ENCODE data around the gene TMIGD3. TPM values are rescaled to one million over a fixed set of nuclear protein-coding genes. Genes with fewer than 3 reads are reported as not detected.
A peak's percentile ranks its signal among the peaks of the same experiment; 100 is the strongest.
"Not testable (repeated sequence)": the region's sequence is repeated elsewhere in the genome, so short reads cannot be mapped to it uniquely, and the experiment has no call there.

TMIGD3 gene
- 0.21 TPM in 1 of 2 replicates, not detected in the other for total RNA-seq (2014; rRNA removed; shearing (Covaris generic))
- not detected in 2 replicates for polyA plus RNA-seq (2015; cell fraction: cytosol; rRNA removed)
- polyA plus RNA-seq (2015; cell fraction: nucleus; rRNA removed), result not detected in 2 replicates

DNA sequence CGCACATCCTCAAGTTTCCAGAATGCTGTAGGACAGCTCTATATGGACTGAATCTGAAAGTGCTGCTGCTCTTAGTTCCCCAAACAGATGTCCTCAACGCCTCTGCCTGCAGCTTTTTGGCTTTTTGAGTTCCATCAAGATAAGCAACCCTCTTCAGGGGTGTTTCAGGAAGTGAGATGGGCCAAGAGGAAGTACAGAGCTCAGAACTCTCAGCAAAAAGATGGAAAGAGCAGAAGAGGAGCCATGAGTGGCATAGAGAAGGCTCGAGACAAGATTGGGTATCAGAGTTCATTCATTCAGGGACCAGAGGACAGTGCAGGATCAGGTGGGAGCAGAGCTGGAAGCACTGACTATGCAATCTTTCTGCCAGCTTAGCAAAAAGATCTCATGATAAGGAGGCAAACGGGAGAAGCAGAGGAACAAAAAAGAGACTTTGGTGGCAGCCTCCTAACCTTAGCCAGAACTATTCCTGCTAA is at the start of gene TMIGD3, which contains the start of gene ADORA3:
TMIGD3 (minus strand) TSS at position 49 of the 476 bp plus-strand sequence. CDS start 279 bp downstream, outside the sequence.
ADORA3 (minus strand) TSS at position 49 of the 476 bp plus-strand sequence. CDS start 279 bp downstream, outside the sequence.
- DNase-seq (ENCODE audit: low read depth, low spot score), result no peak
- in situ Hi-C loops (cut with HindIII; ENCODE audit: low pct_unique_long_range_greater_than_20kb, low sequenced_read_pairs), result no loop called here

DNA sequence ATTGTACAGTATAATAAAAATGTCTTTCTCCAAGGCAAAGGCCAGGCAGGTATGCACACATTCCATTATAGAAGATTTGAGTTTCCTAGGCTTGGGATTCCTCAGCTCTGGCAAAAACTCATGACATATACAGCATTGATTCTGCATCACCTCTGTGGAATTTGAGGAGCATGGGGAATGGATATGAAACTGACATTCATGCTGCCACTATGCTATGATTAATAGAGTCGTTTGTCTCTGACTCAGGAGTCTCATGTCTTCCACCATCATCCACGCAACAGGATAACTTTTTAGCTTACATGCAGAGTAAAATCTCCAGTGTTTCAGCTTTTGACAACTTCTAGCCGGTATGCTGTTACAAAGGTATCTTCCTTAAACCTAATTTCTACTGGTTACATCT is 49.8 kb upstream of the TMIGD3 start:
- DNase-seq (ENCODE audit: low read depth, low spot score), result peak; percentile 10
- in situ Hi-C loops (cut with HindIII; ENCODE audit: low pct_unique_long_range_greater_than_20kb, low sequenced_read_pairs), result no loop called here

GRCh38 chr1:111552587-111552986 is 49.2 kb upstream of the TMIGD3 start:
- in situ Hi-C loops (cut with HindIII; ENCODE audit: low pct_unique_long_range_greater_than_20kb, low sequenced_read_pairs), result no loop called here
- no peak for DNase-seq (ENCODE audit: low read depth, low spot score)

- DNase-seq (ENCODE audit: low read depth, low spot score), result no peak
- in situ Hi-C loops (cut with HindIII; ENCODE audit: low pct_unique_long_range_greater_than_20kb, low sequenced_read_pairs), result no loop called here
Observed at GRCh38 chr1:111551623-111552411, 48.4 kb upstream of the TMIGD3 start.

DNA sequence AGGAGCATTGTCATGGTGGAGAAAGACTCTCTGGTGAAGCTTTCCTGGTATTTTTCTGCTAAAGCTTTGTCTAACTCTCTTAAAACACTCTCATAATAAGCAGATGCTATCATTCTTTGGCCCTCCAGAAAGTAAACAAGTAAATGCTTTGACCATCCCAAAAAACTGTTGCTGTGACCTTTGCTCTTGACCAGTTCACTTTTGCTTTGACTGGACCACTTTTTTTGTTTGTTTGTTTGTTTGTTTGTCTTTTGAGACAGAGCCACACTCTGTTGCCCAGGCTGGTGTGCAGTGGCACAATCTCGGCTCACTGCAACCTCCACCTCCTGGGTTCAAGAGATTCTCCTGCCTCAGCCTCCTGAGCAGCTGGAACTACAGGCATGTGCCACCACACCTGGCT is 44.4 kb upstream of the TMIGD3 start:
- in situ Hi-C loops (cut with HindIII; ENCODE audit: low pct_unique_long_range_greater_than_20kb, low sequenced_read_pairs); DNase-seq (ENCODE audit: low read depth, low spot score): not testable (repeated sequence)

DNA sequence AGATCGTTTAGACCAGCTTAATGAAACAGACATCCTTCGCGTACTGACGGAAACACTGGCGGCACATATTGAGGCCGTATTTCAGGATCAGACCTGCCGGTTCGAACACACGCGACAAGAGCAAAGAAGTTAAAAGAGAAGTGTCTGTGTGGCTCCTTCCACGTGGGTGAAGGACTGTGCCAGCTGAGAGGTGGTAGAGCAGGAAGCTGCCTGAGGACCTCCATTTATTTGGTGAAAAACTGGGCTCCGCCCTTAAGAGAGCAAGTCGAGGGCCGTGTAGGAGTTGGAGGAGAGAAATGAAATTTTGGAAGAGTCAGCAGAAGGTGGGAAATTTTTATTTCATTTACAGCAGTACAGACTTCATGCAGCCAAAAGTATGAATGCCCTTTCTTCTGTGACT is 38.8 kb upstream of the TMIGD3 start:
- in situ Hi-C loops (cut with HindIII; ENCODE audit: low pct_unique_long_range_greater_than_20kb, low sequenced_read_pairs), result no loop called here
- no peak for DNase-seq (ENCODE audit: low read depth, low spot score)

DNA sequence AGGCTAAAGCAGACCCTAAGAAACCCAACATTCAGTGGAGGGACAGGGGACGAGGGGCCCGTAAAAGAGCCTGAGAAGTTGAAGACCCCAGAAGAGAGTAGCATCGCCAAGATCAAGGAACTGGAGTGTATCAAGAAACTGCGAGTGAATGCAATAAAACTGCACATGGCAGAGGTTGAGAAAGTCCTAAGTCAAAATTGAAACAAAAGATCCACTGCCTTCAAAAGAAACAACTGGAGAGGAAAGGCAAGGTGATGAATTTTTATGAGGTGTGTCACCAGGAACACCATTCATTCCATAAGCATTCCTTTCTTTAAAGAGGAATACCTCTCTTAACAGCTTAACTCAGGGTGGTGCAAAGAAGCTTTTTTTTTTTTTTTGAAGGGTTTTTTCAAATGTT is 38.3 kb upstream of the TMIGD3 start:
- DNase-seq (ENCODE audit: low read depth, low spot score), result no peak
- in situ Hi-C loops (cut with HindIII; ENCODE audit: low pct_unique_long_range_greater_than_20kb, low sequenced_read_pairs), result no loop called here

GRCh38 chr1:111540928-111541327 is 37.5 kb upstream of the TMIGD3 start:
- in situ Hi-C loops (cut with HindIII; ENCODE audit: low pct_unique_long_range_greater_than_20kb, low sequenced_read_pairs), result no loop called here
- no peak for DNase-seq (ENCODE audit: low read depth, low spot score)

DNA sequence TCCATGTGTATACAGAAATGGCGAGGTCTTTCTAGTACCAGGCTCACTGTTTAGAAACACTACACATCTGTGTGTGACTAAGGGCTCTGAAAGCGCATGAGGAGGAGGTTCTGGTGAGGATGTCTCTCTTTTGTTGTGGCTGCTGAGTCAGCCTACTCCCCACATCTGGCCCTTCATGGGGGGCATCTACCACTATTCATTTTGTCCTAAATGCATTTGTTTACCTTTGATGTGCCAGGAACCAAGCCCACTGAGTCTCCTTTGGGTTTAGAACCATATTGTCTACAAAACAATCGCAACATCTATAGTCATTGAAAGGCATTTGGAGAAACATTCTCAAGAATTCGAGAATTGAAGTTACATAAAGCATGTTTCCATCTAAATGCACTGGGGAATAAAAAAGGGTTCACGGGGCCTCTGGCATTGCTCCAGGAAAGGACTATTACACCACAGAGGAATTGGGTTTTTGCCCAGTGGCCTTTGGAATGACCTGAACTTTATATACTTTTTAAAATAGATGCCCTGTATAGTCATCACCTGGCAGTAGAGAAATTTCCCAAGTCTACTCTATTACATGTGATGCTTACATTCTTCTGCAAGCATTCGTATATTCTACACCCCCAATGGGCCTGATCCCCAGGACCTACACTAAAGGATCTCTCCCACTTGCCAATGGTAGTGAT is 35.1 kb upstream of the TMIGD3 start:
- DNase-seq (ENCODE audit: low read depth, low spot score), result no peak
- in situ Hi-C loops (cut with HindIII; ENCODE audit: low pct_unique_long_range_greater_than_20kb, low sequenced_read_pairs), result no loop called here

- in situ Hi-C loops (cut with HindIII; ENCODE audit: low pct_unique_long_range_greater_than_20kb, low sequenced_read_pairs), result no loop called here
- peak; percentile 71 for DNase-seq (ENCODE audit: low read depth, low spot score)
Observed at GRCh38 chr1:111535256-111536191, 32.1 kb upstream of the TMIGD3 start.

- in situ Hi-C loops (cut with HindIII; ENCODE audit: low pct_unique_long_range_greater_than_20kb, low sequenced_read_pairs), result no loop called here
- DNase-seq (ENCODE audit: low read depth, low spot score), result no peak
Observed at GRCh38 chr1:111520053-111520452, 16.6 kb upstream of the TMIGD3 start.

- in situ Hi-C loops (cut with HindIII; ENCODE audit: low pct_unique_long_range_greater_than_20kb, low sequenced_read_pairs), result no loop called here
- no peak for DNase-seq (ENCODE audit: low read depth, low spot score)
Observed at GRCh38 chr1:111517469-111518225, 14.2 kb upstream of the TMIGD3 start.

- in situ Hi-C loops (cut with HindIII; ENCODE audit: low pct_unique_long_range_greater_than_20kb, low sequenced_read_pairs), result no loop called here
- DNase-seq (ENCODE audit: low read depth, low spot score), result no peak
Observed at GRCh38 chr1:111516005-111516535, 12.6 kb upstream of the TMIGD3 start.

DNA sequence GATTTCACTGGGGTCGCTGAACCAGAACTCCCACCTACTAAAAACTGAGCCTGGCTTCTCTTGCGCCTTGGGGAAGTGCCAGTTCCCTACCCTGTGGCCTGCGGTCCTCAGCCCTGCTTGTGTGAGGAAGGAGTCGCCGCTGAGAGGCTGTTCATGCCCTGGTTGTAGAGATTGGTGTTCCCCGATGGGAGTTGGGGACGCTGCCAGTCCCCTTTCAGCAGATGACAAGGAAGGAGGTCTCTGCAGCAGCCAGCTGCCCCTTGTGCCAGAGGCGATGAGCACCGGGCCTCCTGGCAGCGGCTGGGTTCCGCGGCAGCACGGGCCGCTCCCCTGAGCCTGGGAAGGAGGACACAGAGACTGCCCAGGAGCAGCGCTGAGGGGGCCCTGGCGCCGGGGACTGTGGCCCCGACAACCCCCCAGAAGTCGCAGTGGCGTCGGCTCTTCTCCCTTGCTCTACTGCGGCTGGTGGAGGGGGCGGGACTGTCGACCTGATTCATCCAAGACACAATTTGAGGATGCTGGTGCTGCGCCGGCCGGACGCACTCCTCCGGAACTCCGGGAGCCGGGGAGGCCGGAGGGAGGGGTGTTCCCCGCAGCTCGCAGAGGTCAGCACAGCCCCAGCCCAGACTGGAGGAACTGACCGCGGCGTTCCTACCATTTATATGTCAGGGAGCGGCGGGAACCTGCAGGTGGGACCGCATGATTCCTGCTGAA is 12.0 kb upstream of the TMIGD3 start:
- in situ Hi-C loops (cut with HindIII; ENCODE audit: low pct_unique_long_range_greater_than_20kb, low sequenced_read_pairs), result no loop called here
- DNase-seq (ENCODE audit: low read depth, low spot score), result no peak

GRCh38 chr1:111513410-111514020 is 10.1 kb upstream of the TMIGD3 start:
- in situ Hi-C loops (cut with HindIII; ENCODE audit: low pct_unique_long_range_greater_than_20kb, low sequenced_read_pairs), result no loop called here
- DNase-seq (ENCODE audit: low read depth, low spot score), result peak; percentile 8

DNA sequence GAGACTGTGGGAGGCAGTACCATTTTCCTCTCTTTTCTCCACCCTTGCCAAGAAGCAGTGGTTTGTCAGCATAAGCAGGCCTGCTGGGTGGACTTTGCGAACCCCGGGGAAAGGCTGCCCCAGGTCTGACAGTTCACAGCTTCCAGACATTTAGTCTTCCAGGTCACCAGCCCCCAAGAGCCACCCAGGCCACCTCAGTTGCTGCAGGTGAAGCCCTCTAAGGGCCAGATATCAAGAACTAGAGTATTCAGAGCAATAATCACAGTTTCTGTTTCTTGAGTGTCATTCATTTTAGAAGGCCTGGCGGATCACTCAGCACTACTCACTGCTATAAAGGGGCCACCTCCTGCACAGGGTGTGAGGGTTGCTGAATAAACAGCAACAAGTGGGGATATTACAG is 9.5 kb upstream of the TMIGD3 start:
- in situ Hi-C loops (cut with HindIII; ENCODE audit: low pct_unique_long_range_greater_than_20kb, low sequenced_read_pairs), result no loop called here
- no peak for DNase-seq (ENCODE audit: low read depth, low spot score)
